H54 (cell line): ENCODE measurements around the gene LTA4H.

Experiments
- DNase-seq: peaks from one replicate; pipeline ENCODE4 v3.0.0; 2011; ENCODE audit warnings: low spot score, mixed read lengths; ENCODE audit not compliant: insufficient read length
- FAIRE-seq: peaks from 3 replicates; lab custom pipeline; 2011; peaks lifted over from hg19 to GRCh38; lab: Jason Lieb, UNC
- POLR2A ChIP-seq: IDR thresholded peaks from 2 replicates; pipeline ENCODE4 v1.6.1; 2011; ENCODE audit warnings: low read depth, mild to moderate bottlenecking, low read length

The LTA4H gene

GRCh38 chr12:96050139-96050538, 14.8 kb upstream of the LTA4H start:
- TF ChIP-seq POLR2A: no peak
- DNase-seq: no peak
- no peak for FAIRE-seq

DNA sequence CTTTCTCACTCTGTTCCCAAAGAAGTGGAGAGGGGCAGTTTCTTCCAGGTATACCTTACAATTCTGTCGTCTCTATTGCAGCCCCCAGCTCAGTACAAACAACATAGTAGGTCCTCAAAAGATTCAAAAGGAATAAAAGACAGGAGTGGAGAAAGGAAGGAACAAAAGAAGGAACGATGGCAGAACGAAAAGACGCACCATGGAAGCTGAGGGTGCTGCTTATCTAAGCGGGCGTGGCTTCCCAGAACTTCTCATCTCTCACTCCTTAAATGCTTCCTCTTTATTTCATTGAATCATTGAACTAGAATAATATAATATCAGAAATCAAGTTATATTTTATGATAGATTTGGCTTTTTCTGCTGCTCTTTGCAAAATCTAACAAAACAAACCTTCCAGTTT, 13.7 kb upstream of the LTA4H start:
- DNase-seq (no peak), FAIRE-seq (no peak)
- TF ChIP-seq POLR2A: no peak

- no peak for DNase-seq
- FAIRE-seq: no peak
- no peak for TF ChIP-seq POLR2A
These were observed 13.1 kb upstream of the LTA4H start for GRCh38 chr12:96048393-96048969.

DNA sequence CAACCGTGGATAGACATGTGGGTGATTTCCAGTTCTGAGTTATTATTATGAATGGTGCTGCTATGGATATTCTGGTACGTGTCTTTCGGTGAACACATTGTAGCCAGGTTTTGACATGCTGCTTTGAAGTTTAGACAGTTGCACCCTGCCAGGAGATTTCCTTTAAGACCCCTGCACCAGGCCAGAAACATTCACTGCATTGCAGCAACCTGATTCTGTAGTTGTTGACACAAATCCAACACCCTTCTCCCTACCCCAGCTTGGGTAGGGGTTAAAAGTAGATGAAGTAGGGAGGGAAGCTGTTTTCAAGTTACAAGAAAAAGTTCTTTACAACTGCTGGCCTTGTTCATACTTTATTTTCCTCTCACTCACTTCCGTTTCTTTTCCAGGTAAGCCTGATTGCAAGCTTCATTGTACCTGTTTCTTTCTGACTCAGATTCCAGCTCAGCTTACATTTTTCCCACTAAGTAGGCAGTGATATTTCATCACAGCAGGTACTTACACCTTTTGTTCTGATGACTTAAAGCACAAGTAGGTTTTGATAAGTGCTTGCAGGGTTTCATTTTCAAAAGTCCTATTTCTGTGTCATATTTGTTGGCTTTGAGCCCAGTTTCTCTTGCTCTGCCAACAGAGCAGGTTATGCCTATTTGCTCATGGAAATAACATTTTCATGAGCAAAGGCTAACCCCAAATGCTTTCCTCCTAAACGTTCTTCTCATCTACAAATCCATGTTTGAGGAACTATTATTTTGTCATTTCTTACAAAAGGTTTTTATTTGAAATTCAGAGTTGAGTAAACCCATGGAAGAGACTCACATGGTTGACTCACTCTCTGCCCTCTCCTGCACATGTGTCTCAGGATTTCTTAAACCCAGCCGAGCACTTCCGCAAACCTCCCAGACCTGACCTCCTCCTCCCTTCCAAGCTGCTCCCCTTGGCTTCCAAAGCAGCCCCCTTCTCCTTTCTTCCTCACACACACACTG, 12.1 kb upstream of the LTA4H start:
- FAIRE-seq: peak; percentile 81
- no peak for TF ChIP-seq POLR2A
- no peak for DNase-seq

DNA sequence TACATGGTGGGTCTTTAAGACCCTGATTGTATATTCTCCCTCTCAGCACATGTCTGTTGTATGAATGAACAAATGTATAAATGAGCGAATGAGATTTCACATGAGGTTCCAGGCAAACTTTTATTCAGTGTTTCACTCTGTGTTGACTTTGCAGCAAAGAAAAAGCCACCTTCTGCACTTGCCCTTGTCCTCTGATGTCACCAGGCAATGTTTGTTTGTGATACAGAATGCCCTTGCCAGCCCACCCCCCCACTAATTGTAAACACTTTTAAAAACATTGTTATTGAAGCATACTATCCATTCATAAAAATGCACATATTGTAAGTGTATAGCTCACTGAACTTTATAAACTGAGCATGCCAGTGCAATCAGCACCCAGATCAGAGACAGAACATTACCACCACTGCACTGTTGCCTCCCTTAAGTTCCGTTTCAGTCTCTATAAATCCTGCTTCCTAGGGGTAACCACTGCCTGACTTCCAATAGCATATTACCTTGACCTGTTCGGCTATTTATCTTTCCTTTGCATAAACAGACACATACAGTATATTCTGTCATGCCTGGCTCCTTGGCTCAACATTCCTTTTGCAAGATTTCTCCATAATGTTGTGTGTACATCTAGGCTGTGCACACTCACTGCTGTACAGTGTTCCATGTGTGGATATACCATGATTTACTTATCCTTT, 11.3 kb upstream of the LTA4H start:
- DNase-seq (no peak), FAIRE-seq (no peak)
- no peak for TF ChIP-seq POLR2A

- FAIRE-seq (no peak), DNase-seq (no peak)
- no peak for TF ChIP-seq POLR2A
These were observed 10.2 kb upstream of the LTA4H start for GRCh38 chr12:96045566-96045965.

GRCh38 chr12:96044943-96045290, 9.5 kb upstream of the LTA4H start:
- DNase-seq (no peak), FAIRE-seq (no peak)
- TF ChIP-seq POLR2A: no peak

GRCh38 chr12:96044017-96044942, 8.9 kb upstream of the LTA4H start:
- FAIRE-seq (no peak), DNase-seq (no peak)
- TF ChIP-seq POLR2A: no peak

GRCh38 chr12:96041181-96041580, 5.8 kb upstream of the LTA4H start:
- no peak for TF ChIP-seq POLR2A
- FAIRE-seq: no peak
- DNase-seq: no peak

DNA sequence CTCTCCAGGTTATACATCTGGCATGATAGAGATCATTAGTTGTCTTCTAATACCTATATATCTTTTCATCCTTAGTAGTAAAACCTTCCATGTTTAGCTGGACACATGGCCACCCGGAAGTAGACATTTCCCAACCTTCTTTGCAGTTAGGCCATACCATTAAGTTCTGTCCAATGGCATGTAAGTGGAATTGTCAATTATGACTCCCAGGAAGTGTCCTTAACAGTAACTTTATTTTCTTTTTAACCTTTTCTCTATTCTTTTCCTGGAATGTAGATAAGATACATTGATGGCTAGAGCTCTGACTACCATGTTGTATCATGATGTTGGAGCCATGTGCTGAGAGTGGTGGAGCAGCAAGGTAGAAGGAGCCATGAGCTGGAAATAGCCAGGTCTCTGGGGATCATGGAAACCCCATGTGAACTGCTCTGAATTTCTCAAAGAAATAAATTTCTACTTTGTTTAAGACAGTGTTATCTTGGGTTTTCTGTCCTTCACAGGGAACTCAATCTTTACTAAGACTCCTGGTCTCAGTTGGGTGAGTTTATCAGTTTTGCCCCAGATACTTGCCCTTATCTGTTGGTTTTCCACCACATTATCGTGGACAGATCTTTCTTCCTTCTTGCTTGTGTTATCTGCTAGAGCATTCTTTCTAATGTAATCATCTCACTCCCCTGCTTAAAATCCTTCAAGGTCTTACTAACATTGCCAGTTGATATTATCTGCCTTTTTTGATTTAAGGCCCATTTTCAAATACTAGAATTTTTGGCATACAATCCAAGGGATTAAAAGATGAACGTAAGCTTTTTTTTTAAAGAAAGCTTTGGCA, 5.1 kb upstream of the LTA4H start:
- no peak for FAIRE-seq
- no peak for DNase-seq
- TF ChIP-seq POLR2A: no peak

DNA sequence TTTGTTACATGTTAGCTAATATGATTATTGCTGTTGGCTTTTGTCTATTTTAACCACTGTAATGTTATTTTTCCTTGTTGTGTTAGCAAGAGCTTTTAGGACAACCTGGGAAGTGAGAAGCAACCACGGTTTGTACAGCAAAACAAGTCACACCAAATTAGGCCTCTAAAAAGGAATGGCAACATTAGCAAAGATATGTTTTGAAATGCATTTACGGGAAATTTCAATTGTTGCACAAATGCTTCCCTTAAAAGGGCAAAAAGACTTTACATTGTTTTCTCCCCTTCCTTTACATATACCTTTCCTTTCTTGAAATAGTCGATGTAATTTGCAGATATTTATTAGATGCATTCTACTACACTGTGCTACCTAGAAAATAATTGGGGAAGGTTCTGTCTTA, 4.1 kb upstream of the LTA4H start:
- no peak for TF ChIP-seq POLR2A
- no peak for DNase-seq
- FAIRE-seq: no peak

DNA sequence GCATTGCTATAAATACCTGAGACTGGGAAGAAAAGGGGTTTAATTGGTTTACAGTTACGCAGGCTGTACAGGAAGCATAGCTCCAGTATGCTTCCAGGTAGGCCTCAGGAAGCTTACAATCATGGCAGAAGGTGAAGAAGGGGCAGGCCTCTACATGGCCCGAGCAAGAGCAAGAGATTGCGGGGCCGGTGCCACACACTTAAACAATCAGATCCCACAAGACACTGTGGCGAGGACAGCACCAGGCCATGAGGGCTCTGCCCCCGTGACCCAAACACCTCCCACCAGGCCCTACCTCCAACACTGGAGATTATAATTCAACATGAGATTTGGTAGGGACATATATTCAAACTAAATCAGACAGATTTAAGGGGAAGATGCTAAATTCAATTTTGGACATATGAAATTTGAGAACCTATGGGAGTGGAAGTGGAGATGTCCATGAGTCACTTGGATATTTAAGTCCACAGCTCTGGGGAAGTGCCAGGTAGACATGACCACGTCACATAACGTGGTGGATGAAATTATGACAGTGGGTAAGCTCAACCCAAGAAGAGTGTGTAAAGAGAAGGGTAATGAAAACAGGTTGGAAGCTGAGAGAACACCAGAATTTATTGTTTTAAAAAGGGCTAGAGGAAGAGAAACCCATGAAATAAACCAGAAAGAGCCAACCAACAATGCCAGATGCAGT, 1.5 kb upstream of the LTA4H start:
- no peak for TF ChIP-seq POLR2A
- DNase-seq (no peak), FAIRE-seq (no peak)
